Stimulated activated CD8-positive, alpha-beta memory T cell treated with anti-CD3 and anti-CD28 coated beads, Interleukin-7, amount 100 ng/mL, for 4 hours (primary cell): Measurements from ENCODE around the gene NSMF.

Experiments used
- DNase-seq, 2 donors: peaks; one replicate each; pipeline ENCODE4 v3.0.0-alpha.2; 2020; ENCODE audit warnings: low read depth in 2 of 2

NSMF gene

GRCh38 chr9:137492464-137493363 is 33.6 kb upstream of the NSMF start:
- no peak for DNase-seq

DNA sequence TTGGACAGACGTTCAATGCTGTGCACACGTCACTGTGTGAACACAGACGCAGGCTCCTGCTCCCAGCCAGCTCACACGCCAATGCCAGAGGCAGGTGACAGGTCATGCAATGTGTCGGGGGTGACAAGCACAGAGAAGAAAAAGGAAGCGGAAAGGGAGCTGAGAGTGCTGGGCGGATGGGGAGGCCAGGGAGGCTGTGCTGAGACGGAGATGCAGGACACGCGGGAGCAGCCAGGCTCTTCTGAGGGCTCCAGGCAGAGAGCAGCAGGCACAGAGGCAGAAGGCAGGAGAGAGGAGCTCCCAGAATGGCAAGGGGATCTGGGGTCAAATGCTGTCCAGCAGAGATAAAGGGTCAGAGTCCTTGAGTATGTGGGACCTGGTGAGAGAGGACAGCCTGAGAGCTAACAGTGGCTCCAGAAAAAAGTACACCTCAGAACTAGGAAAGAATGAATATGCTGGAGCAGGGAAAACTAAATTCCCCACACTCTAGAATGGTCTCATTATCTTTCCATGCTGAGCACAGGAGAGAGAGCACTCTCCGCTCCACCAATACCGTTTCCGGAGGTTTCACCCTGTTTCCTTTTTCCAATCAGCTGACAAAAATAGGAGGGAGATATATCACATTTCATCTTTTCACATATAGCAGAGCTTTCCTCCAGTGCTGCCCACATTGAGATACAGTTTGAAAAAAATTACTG is 32.8 kb upstream of the NSMF start:
- DNase-seq: no peak

- DNase-seq: no peak
Measured at GRCh38 chr9:137490532-137491186, 31.5 kb upstream of the NSMF start.

GRCh38 chr9:137488906-137489305 is 29.8 kb upstream of the NSMF start:
- no peak for DNase-seq

DNA sequence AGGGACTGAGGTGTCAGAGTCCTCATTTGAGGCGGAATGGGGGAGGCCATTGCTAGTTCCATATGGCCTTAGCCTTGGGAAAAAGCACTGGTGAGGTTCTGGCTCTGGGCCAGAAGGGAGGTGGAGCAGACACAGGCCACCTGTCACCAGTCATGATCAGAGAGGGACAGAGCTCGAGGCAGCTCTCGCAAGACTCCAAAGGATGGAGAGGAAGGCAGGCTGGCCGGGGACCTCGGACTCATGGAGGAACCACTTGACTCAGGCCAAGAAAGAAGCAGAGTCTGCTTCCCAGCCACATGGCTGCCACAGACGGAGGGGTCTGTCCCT is 29.2 kb upstream of the NSMF start:
- no peak for DNase-seq

DNA sequence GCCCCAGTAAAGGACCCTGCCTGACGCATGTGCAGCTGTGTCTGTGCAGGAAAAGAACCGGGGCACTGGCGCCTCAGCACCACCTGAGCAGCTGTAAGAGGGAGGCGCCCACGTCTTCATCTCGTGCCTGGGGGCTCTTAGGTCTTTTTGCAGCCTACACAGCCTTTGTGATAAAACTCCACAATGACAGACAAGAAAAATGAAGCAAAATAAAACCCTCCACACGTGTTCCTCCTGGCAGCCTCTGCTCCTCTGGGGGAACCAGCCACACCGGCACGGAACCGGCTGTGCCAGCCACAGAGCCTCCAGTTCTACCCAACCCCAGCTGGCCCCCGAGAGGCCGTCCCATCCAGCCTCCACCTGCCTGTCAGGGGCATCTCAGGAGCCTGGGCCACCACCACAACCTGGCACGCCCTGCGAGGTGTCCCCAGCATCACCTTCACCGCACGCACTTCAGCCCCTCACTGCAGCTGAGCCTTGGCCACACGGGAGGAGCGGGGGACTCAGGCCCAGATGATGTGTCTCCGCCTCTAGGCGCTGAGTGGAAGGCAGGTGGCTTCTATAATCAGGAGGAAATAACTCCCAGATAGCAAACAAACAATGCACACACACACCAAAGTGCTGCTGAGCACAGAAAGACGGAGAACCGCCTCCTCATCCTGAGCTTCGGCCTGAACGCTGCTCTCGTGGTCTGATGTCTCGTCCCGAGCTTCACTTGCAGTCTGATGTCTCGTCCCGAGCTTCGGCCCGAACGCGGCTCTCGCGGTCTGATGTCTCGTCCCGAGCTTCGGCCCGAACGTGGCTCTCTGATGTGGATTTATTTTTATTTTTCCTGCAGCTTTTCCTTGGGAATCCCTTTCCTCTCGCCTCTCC is 28.6 kb upstream of the NSMF start:
- no peak for DNase-seq

GRCh38 chr9:137486545-137487453 is 27.7 kb upstream of the NSMF start:
- DNase-seq: no peak

- DNase-seq: no peak
Measured at GRCh38 chr9:137486141-137486490, 27.0 kb upstream of the NSMF start.

DNA sequence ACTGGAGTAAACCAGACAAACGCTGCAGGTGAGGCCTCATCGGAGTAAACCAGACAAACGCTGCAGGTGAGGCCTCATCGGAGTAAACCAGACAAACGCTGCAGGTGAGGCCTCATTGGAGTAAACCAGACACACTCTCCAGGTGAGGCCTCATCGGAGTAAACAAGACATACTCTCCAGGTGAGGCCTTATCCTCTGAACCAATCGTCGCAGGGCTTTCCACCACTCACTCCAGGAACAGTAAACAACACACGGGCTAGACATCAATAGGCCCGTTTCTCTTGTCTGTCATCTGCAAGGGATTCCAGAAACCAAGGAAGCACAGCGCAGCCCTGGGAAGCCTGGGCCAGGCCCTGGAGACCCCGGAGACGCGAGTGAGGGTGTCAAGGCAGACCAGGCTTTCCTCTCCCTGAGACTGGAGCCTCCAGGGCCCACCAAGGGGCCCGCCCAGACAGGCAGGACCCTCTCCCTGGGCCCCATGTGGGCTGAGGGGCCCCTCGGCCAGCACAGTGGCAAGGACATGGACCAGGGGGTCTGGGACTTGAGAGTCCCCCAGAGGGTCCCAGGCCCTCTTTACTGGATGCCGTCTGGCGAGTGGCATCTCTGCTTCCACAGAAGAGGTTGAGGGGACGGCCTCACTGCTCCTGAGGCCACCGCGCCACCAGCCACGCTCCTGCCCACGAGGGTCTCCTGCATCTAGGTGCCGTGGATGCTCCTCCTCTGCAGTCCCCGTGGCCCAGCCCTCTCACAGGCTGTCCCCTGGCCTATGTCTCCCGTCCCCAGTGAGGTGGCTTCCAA is 26.4 kb upstream of the NSMF start:
- DNase-seq: no peak

DNA sequence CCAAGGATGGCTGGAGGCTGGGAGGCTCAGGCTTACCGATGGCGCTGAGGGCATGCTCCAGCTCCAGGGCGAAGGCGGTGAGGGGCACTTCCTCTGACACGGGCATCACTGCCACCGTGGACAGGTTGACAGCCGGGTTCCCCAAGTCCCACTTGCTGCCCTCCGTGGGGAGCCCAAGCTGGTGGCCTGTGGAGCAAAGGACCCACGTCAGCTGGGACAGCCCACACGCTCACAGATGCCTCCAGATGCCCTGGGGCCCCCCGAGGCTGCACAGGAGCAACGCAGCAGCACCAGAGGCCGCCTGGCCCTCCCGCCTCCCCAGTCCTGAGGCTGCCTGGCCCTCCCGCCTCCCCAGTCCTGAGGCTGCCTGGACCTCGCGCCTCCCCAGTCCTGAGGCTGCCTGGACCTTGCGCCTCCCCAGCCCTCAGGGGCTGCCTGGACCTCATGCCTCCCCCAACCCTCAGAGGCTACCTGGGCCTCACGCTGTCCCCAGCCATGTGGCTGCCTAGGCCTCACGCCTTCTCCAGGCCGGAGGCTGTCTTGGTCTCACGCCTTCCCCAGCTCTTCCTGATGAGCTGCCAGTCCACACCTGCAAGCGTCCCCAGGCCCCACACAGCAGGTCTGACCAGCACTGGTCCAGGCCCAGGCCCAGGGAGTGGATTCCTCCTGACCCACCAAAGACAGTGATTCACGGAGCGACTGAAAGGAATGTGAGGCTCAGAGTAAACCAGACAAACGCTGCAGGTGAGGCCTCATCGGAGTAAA is 25.6 kb upstream of the NSMF start:
- no peak for DNase-seq

DNA sequence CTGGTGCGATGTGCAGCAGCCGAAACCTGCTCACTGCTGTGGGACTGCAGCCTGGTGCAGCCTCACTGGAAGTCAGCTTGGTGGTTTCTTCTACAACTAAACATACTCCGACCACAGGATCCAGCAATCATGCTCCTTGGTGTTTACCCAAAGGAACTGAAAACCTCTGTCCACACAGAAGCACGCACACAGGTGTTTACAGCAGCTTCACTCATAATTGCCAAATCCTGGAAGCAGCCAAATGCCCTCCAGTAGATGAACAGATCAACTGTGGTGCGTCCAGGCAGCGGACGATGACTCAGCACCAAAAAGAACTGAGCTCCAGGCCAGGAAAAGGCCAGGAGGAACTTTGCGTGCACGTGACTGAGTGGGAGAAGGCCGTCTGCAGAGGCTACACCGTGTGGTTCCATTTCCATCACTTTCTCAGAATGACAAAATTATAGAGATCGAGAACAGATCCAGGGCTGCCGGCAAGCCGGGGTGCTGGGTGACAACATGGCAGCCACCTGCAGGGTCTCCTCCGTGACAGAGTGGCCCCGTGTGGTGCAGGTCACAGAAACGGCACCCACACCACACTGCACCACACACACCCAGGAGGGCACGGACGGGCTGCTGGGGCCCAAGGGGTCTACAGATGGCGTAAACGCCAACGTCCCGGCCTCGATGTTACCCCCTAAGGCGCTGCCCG is 23.1 kb upstream of the NSMF start:
- DNase-seq: no peak

- DNase-seq: no peak
Measured at GRCh38 chr9:137480686-137481683, 21.9 kb upstream of the NSMF start.

- DNase-seq: no peak
Measured at GRCh38 chr9:137479892-137480685, 21.0 kb upstream of the NSMF start.

DNA sequence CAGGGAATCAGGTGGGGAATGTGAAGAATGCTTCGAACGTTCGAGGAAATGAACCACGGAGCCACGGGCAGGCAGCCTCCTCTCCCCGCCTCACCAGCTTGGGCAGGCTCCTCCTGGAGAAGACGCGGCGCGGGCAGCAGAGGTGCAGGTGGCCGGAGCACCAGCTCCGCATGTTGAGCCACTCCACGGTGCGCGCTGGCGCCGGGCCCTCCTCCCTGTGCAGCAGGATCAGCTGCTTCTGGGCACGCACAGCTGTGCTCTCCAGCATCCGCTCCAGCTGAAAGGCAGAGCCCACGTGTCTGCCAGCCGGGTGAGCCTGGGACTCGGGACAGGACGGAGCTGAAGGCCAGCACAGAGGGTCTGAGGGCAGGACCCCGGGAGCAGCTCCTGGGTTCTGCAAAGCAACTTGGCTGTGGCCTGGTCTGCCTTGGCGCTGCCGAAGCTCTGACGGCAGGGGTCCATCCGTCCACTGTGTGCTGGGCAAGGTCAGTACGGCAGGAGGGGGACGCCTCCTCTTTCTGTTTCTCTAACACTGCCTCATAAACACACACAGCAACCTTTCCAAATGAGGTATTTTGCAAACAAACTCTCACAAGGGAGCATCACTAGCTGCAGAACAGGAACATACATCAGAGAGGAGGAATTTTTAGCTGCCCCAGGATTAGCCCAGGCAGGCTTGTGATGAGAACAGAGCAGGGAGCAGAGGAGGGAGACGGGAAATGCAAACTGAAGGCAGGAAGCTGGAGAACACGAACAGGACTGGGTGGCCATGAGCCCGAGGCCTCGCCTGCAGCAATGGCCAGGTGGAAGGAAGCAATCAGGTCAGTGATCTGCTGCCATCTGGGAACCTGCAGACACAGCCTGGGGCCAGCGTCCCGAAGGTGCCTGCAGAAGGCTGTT is 20.1 kb upstream of the NSMF start:
- no peak for DNase-seq

DNA sequence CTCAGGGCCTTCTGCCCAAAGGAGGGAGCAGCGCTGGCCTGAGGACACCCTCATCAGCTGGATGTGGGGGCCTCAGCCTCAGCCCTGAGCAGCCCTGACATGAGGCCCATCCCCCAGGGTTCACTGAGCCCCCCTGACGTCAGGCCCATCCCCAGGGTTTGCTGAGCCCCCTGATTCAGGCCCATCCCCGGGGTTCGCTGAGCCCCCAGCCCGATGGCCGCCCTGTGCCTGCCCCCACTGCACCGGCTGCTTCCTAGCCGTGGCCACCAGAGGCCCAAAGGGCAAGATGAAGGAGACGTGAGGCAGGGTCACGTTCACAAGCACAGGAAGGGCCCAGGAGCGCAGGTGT is 19.5 kb upstream of the NSMF start:
- no peak for DNase-seq
